HS-5 (cell line): Measurements from ENCODE around the gene COL28A1.
"Not testable (repeated sequence)": the region's sequence is repeated elsewhere in the genome, so short reads cannot be mapped to it uniquely, and the experiment has no call there.

Experiments
- DNase-seq: peaks from one replicate; pipeline ENCODE4 v3.0.0-alpha.2; 2012; ENCODE audit warnings: low read depth

Gene COL28A1

DNA sequence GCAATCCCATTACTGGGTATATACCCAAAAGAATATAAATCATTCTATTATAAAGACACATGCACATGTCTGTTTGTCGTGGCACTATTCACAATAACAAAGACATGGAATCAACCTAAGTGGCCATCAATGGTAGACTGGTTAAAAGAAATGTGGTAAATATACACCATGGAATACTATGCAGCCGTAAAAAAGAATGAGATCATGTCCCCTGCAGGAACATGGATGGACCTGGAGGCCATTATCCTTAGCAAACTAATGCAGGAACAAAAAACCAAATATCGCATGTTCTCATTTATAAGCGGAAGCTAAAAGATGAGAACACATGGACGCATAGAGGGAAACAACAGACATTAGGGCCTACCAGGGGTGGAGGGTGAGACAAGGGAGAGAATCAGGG lies 25.9 kb upstream of the COL28A1 start:
- not testable (repeated sequence) for DNase-seq

DNA sequence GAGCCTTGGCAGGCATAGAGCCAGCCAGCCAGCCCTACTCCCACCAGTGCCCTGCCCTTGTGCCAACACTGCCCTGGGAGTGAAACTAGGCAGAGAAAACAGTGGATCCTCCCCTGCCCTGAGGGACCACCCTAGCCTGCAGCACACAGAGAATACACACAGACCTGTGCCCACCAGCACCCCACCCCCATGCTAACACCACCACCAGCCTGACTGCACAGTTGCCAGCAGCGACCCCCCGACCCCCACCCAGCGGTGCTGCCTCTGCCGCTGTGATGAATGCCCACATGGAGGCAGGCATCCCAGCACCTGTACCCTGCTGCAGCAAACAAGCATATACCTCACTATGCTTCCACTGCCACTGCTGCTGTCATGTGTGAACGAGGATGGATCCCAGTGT lies 21.6 kb upstream of the COL28A1 start:
- DNase-seq, result no peak

DNA sequence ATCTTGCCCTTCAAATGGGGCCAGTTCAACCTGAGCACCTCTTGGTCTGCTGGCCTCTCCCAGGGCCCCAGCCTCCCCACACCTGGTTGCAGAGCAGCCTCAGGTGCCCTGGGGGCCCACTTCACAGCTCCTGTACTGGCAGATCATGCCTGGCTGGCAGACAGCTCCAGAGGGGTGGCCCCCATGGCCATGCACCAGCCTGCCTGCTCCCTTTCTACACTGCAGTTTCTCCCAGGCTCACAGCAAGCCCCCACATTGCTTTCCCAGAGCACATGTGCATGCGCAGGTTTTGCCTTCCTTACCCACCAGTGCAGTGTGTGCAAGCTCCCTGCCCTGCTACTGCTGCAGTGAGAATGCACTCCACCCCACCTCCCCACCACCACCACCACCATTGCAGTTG lies 21.2 kb upstream of the COL28A1 start:
- DNase-seq, result no peak

DNA sequence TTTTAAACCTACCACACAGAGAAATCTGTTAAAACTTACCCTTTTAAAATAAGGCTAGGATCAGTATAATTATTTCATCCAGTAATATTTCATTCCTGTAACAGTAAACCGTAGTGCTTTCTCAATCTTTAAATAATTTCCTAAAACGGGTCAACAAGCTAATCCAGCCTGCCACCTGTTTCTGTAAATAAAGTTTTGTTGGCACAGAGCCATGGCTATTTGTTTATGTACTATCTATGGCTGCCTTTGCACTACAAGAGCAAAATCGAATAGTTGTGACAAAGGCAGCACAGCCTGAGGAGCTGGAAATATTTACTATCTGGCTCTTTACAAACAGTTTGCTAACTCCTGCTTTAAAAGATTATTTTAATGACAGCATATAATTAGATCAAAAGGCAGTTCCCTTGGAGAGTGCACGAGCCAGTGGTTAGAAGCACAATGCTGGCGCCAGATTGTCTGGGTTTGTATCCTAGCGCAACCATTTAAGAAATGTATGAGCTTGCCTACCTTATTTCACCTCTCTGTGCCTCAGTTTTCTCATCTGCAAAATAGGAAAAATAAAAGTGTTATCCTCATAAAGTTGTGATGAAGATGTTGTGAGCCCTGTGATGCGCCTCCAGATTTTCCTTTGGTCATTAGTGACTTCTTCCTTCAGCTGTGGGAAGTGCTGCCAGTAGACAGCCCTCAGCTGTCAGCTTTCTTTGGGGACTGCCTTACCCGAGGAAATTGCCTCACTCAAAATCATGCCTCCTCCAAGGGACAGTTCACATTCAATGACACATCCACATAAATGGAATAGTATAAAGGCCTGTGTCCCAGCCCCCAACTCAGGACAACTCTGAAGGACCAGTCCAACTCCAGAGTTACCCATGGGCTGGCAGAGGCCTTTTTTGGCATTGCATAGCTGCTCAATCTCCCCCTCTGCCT lies 19.2 kb upstream of the COL28A1 start:
- no peak for DNase-seq

DNA sequence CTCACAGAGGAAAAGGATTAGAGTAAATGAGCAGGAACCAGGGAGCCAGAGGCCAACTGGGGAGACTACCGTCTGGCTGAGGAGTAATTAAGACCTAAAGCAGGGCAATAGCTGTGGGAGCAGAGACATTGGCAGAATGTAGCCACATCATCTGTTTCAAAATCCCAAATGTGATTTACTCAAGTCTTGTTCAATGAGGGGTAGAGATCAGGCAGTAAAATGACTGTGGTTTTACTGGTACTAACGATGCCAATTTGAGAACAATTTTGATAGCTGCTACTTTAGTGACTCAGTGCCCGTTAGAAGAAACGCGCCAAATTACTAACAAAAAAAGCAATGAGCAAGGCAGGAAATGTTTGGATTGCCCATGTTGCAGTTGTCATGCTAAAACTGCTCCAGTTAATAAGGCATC lies 18.4 kb upstream of the COL28A1 start:
- peak; percentile 98 for DNase-seq

DNA sequence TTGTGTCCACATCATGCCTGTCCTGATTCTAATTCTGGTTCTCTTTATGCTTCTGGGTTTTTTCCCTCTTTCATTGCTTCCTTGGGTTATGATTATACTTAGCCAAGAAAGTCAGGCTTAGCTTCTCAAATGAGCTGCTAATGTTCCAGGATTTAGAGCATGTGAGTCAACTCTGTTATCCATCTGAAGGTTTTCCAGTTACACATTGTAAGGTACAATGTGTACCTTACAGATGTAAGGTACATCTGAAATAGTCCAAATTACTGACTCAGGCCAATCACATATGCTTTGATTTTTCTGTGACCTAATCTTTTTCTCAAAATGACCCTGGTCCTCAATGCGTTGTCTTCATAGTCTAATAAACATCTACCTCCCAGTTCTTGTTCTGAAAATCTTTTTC lies 17.7 kb upstream of the COL28A1 start:
- DNase-seq, result no peak

DNA sequence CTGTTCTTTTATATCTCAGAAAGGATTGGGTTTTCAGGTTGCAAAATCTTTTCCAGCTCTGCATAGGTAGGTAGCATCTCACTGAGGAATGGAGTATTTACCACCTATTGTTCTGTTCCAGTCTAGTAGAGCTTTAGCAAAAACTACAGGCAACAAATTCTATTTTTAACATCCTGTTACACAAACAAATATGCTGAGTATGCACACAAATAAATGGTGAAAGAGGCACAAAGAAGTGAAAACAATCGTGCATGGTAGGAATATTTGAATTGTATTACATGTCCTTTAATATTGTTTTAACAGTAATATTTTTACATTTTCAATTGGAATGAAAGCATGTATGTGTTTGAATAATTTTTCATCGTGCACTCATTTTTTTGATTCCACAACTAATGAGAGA lies 16.5 kb upstream of the COL28A1 start:
- DNase-seq, result no peak

DNA sequence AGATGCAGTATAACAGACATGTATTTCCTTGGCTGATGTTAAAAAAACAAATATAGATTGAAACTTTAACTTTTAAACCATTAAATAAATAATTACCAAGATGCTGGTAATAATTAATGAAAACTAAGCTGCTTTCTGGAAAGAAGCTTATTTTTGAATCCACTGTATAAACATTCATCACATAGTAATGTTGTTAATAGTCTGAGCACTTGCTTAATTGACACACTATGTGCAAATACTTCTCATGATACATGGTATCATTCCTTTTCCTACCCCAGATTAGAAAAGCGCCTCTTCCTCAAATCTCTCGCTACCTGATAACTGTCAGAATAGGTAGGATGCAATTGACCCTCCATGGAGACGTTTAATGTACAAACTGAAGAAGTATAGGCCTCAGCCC lies 15.0 kb upstream of the COL28A1 start:
- no peak for DNase-seq

DNA sequence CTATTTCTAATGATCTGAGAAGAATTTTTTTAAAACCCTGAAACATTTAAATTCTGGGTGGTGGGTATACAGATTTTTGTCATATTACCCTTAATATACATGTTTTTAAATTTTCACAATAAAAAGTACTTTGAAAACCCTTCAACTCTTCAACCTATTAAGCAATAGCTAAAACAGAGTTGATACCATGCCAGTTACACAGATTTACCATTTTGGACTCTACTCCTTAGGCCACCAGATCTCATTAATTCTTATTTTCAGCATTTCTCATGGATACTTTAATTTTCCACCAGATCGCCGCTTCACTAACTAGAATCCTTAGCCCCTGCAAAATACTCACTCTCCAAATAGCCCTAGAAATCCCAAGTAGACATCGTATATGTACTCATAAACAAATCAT lies 12.7 kb upstream of the COL28A1 start:
- DNase-seq, result no peak

DNA sequence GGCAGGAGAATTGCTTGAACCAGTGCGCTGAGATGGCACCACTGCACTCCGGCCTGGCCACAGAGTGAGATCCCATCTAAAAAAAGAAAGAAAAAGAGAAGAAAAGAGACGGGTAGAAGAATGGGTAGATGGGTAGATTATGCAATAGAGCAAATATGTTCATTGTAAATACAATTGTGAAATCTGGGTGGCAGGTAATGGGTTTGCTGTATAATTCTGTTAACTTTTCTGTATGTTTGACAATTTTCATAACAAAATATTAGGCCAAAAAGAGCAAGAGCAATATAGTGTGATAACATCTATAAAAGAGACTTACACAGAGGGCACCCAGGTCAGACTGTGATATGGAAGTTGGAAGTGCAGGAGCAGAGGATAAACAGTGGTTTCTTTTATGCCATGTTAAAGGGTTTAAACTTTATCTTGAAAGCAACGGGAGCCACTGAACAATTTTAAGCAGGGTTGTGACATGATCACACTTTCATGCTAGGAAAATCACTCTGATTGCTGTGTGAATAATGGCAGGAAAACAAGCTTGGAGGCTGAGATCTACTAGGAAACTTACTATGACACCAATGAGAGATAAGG lies 6.7 kb upstream of the COL28A1 start:
- no peak for DNase-seq

DNA sequence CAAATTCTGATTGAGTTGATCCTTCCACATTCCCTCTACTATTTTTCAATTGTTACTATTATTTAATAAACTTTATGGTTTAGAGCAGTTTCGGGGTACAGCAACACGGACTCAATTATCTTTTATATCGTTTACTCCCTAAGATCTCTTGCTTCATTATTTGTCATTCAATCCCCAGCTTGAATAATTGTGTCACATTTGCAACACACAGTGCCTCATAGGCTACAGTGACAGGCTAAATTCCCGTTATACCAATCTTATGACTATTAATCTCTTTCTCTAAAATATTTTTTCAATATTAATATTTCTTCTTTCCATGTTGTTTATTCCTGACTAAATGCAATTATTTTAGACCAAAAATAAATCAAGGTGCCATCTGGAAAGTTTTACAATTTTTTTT lies 4.0 kb upstream of the COL28A1 start:
- no peak for DNase-seq

DNA sequence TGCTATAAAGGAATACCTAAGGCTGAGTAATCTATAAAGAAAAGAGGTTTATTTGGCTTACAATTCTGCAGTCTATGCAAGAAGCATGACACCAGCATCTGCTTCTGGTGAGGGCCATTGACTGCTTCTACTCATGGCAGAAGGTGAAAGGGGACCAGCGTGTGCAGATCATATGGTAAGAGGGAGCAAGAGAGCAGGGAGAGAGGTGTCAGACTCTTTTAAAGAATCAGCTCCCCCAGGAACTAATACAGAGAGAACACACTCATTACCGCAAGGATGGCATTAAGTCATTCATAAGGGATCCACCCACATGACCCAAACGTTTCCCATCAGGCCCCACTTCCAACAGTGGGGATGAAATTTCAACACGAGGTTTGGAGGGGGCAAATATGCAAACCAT lies 3.5 kb upstream of the COL28A1 start:
- no peak for DNase-seq

DNA sequence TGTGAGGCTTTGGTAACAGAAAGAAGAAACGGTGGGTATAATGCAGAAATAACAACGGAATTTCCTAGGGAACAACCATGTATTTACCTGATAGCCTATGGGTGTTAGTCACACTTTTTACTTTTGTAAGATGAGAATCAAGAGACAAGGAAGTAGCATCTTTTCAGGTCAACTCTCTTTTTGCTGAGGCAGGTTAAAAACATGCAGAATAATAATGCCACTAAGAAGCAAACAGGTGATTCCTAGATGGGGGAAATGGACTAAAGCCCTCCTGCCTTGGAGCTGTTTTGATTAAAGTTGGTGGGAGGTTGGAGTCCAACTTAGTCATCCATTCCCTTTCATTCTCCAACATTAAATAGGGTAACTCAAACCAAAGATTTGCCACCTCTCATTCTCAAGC lies 2.0 kb upstream of the COL28A1 start:
- DNase-seq, result no peak

DNA sequence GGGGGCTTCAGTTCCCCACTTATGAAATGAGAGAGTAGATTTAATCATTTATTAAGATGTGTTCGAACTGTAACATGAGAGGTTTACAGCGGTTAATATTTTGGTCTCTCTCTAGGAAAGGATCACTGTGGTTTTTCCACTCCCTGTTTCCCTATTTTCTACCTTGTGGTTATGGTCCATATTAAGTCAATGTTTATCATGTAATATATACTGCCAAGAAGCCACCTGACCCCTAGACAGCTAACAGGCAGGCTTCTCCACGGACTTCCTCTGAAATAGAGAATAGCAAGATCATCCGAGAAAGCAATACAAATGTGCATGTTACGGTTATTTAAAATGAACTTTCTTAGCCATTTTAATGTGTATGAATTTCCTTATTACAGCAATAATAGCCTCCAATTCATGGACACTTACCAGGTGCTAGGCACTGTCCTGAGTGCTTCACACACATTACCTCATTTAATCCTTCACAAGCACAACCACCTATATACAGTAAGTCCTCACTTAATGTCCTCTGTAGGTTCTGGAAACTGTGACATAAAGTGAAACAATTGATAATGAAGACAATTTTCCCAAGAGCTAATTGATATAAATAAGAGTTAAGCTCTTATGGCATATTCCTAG lies 835 bp upstream of the COL28A1 start:
- no peak for DNase-seq

DNA sequence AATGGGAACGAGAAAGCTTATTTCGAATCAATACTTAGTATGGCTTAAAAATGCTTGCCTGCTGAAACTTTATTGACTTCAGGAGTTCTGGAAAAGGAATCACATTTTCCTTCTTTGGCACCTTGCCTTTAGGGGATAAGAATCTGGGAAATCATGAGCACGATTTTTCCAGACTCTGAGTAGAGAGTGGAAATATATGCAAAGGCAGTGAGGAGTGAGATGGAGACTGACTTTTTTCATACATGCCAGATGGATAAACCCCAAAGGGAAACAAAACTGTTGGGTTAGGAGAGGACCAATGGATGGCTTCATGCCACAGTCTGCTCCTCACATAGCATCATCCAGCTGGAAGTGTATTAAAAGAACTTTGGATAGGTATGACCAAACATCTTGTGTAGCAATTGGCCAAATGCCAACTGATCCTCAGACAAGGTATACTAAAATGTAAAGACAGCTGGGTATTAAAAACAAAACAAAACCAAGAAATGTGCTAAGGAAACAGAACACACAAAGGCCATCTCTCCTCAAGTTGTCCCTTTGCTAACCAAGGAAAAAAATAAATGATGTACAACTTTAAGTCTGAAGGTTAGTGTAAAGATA lies 1.7 kb downstream of the COL28A1 start:
- no peak for DNase-seq

DNA sequence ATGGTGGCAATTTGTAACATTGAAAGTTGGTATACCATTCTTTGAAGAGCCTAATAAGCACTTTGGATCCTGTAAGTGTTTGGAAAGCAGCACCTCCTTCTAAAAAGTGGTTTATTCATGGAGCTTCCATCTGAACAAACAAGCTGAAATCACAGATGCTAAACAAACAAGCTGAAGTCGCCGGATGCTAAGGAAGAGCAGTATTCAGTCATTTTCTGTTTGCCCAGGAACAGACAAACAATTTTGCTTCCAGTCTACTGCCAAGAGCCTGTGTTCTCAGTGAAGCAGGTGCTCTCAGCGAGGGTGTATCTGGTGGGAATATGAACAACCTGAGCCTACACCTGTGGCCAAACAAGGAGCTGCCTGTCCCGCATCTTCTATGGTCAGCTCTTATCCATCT lies 6.3 kb downstream of the COL28A1 start:
- no peak for DNase-seq

DNA sequence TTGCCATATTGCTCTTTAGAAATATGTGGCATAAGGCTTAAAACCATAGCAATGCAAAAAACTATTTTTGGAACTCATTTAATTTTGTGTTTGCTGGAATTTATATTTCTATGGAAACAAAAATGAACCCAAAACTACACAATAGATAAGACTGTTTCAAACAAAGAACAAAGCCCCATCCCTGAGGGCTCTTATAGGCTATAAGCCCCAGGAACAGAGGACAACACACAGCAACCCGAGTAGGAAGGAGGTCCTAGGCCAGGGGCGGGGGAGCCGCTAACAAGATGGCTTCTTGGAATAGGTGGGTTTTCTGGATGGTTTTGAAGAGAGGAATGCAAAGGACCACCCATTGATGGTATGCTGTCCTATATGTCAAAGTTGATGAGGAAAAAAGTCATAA lies 8.6 kb downstream of the COL28A1 start:
- no peak for DNase-seq

DNA sequence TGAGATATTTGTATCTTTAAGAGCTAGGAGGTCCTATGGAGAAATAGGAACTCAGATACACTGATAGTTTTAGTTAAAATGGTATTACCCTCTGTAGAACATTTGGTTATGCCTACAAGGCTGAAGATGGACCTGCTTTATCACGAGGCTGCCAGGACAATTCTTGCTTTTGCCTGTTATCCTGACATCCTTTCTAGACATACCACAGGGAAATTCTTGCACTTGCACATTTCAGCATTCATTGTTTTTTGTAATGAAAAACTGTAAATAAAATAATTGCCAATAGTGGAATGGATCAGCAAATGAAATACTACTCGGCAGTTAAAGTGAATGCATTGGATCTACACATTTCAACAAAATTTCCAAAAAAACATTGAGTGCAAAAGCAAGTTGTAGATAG lies 9.7 kb downstream of the COL28A1 start:
- no peak for DNase-seq

DNA sequence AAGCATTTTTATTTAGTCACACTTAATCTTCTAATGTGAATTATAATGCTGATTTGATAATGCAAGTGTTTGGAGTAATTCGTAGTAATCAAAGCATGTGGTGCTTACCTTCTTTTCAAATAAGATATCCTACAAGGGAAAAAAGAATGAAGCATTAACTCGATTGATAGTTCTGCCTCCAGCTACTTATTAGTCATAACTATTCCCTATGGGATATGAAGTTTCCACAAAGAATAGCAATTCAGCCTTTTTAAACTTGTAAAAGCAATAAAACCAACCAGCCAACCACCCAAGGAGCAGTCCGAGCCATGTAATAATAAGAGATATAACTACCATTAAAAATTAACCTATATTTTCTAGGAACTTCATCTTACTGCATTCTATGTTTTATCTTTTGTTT lies 11.6 kb downstream of the COL28A1 start:
- no peak for DNase-seq

DNA sequence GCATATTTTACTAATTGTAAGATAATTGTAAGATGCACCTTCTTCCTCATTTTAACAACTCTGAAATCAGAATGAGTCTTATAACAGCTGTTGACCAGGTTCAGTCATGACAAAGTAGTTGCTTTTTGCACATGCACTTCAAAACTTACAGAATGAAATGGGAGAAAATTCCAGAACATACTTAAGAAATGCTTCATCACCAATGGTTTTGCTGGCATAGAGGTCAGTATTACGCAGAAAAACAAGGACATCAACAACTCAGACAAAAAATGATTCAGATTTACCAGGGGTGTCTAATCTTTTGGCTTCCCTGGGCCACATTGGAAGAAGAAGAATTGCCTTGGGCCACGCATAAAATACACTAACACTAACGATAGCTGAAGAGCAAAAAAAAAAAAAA lies 13.3 kb downstream of the COL28A1 start:
- DNase-seq, result no peak

DNA sequence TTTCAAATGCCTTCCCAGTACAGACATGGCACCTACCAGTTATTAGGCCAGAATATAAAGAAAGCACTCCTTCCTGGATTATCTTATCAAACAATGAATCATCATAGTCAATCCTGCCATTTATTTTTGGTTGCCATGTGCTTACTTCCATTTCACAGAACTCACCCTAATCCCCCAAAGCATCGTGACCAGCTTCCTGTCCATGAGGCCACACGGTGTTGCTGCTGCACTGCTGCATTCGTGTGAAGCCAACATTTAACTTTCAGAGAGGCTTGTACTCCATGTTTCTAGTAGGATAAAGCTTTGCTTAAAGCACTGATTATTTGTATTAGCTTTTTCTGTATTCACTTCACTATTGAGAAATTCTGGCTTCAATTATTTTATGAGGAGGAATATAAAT lies 14.4 kb downstream of the COL28A1 start:
- DNase-seq, result no peak

DNA sequence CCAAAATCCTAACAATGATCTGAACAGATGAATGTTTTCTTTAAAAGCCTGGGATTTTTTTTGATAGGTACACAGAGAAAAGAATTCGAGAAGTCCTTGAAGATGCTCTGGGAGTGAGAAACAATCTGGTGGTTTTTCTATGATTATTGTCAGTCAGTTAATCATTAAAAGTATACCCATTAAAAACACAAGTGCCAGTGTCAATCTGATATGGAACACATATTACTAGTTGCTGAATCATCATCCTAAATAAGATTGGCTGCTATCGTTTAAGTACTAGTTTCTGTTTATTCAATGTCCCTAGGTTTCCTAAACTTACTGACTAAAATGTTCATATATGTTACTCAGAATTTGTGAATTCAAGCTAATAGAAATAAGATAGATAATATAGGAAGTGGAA lies 16.1 kb downstream of the COL28A1 start:
- no peak for DNase-seq

DNA sequence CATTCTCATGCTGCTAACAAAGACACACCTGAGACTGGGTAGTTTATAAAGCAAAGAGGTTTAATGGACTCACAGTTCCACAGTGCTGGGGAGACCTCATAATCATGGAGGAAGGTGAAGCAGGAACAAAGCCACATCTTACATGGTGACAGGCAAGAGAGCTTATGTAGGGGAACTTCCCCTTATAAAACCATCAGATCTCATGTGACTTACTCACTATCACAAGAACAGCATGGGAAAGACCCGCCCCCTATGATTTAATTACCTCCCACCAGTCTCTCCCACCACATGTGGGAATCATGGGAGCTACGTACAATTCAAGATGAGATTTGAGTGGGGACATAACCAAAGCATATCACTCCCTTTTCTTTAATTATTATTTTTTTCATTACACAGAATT lies 16.6 kb downstream of the COL28A1 start:
- no peak for DNase-seq
